ENCODE measurements around the gene CDS2.

GRCh38 chr20:5170341-5170740, 43.5 kb downstream of the CDS2 start:
- no peak for TF ChIP-seq CTCF (IDR thresholded peaks at IDR 0.05 in 2 of 3, conservative IDR thresholded peaks at IDR 0.05 in 1 of 3; ENCODE audit: borderline replicate concordance in 1 of 3, insufficient read depth in 1 of 3, low read depth in 2 of 3, low read length in 2 of 3)
- TF ChIP-seq, protein P1, sequence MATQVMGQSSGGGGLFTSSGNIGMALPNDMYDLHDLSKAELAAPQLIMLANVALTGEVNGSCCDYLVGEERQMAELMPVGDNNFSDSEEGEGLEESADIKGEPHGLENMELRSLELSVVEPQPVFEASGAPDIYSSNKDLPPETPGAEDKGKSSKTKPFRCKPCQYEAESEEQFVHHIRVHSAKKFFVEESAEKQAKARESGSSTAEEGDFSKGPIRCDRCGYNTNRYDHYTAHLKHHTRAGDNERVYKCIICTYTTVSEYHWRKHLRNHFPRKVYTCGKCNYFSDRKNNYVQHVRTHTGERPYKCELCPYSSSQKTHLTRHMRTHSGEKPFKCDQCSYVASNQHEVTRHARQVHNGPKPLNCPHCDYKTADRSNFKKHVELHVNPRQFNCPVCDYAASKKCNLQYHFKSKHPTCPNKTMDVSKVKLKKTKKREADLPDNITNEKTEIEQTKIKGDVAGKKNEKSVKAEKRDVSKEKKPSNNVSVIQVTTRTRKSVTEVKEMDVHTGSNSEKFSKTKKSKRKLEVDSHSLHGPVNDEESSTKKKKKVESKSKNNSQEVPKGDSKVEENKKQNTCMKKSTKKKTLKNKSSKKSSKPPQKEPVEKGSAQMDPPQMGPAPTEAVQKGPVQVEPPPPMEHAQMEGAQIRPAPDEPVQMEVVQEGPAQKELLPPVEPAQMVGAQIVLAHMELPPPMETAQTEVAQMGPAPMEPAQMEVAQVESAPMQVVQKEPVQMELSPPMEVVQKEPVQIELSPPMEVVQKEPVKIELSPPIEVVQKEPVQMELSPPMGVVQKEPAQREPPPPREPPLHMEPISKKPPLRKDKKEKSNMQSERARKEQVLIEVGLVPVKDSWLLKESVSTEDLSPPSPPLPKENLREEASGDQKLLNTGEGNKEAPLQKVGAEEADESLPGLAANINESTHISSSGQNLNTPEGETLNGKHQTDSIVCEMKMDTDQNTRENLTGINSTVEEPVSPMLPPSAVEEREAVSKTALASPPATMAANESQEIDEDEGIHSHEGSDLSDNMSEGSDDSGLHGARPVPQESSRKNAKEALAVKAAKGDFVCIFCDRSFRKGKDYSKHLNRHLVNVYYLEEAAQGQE (IDR thresholded peaks at IDR 0.05; ENCODE audit: low read depth) = no peak
- no peak for TF ChIP-seq POLR2AphosphoS5 (IDR thresholded peaks at IDR 0.05; ENCODE audit: low read depth, low read length)
- no peak for TF ChIP-seq SIN3A (IDR thresholded peaks at IDR 0.05; ENCODE audit: low read depth)
- TF ChIP-seq, protein P2, sequence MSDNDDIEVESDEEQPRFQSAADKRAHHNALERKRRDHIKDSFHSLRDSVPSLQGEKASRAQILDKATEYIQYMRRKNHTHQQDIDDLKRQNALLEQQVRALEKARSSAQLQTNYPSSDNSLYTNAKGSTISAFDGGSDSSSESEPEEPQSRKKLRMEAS (IDR thresholded peaks at IDR 0.05) = no peak
- TF ChIP-seq CEBPB (IDR thresholded peaks at IDR 0.05; ENCODE audit: low read depth) = no peak
- TF ChIP-seq ZFX (IDR thresholded peaks at IDR 0.05) = no peak
- no peak for TF ChIP-seq RAD21 (IDR thresholded peaks at IDR 0.05; ENCODE audit: low read depth)
- TF ChIP-seq ZNF274 (IDR thresholded peaks at IDR 0.05; ENCODE audit: low read depth, low read length) = no peak
